Ovary (tissue), 9 donors: ENCODE results near the gene ARHGEF4. TPM values are rescaled to one million over a fixed set of nuclear protein-coding genes. Genes with fewer than 3 reads are reported as not detected.
"Not testable (repeated sequence)": the region's sequence is repeated elsewhere in the genome, so short reads cannot be mapped to it uniquely, and the experiment has no call there.

ENCODE experiments used
- DNase-seq, 5 donors: peaks; one replicate each; pipeline ENCODE4 v3.0.0-alpha.2; 2019 to 2020
- H3K27ac ChIP-seq, 2 donors: fragments of 200-600 bp; one replicate each; pipeline versions ENCODE4 v1.5.1 to v1.8.0; 2019 to 2022
- H3K27me3 ChIP-seq: fragments of 200-600 bp; one replicate; pipeline ENCODE4 v1.8.0; 2022
- H3K36me3 ChIP-seq: fragments of 200-600 bp; sonication (generic); one replicate; pipeline ENCODE4 v1.5.1; 2019
- H3K4me1 ChIP-seq: one replicate; pipeline ENCODE4 v1.8.1; 2013; ENCODE audit warnings: mild to moderate bottlenecking, moderate library complexity; ENCODE audit not compliant: insufficient read depth
- H3K4me3 ChIP-seq: fragments of 200-600 bp; sonication (generic); one replicate; pipeline ENCODE4 v1.5.1; 2017
- H3K9me3 ChIP-seq, 2 donors: fragments of 200-600 bp in 1 of 2; sonication (generic) in 1 of 2; one replicate each; pipeline versions ENCODE4 v1.5.1 to v1.8.1; 2013 to 2019; ENCODE audit warnings: mild to moderate bottlenecking in 1 of 2, moderate library complexity in 1 of 2
- CTCF ChIP-seq, 3 donors: fragments of 450-650 bp in 2 of 3; fragments of 200-600 bp in 1 of 3; IDR thresholded peaks; one replicate each; pipeline versions ENCODE4 v1.5.1 to v1.8.0; 2016 to 2022; ENCODE audit warnings: antibody characterized with exemption in 3 of 3, mild to moderate bottlenecking in 1 of 3
- EP300 ChIP-seq: sonication (generic); formaldehyde crosslinking; IDR thresholded peaks from one replicate; pipeline ENCODE4 v1.6.1; 2017; ENCODE audit warnings: antibody characterized with exemption
- POLR2A ChIP-seq: fragments of 450-650 bp; IDR thresholded peaks from one replicate; pipeline ENCODE4 v1.6.1; 2017; ENCODE audit warnings: antibody characterized with exemption, mild to moderate bottlenecking, moderate library complexity
- WGBS, 3 donors: extraction: QIAGEN DNeasy Blood & Tissue Kit in 1 of 3; methylation state at CpG; one replicate each; pipeline versions ENCODE4 v1.1.5 to v1.1.7; 2013 to 2017; 5-methylcytosine and 5-hydroxymethylcytosine counted together
- intact Hi-C, 4 donors: fragments of 100-400 bp; cut with DNase I; formaldehyde crosslinking; loops; one replicate each; pipeline versions ENCODE4 v1.11.0 to v1.15.1; 2022 to 2023
- polyA plus RNA-seq, 2 donors: library from polyadenylated mRNA; stranded (reverse); fragments of 200-250 nt in 1 of 2; fragments of 350-450 nt in 1 of 2; fragmentation: Illumina TruSeq in 1 of 2; extraction: RNeasy Lipid Tissue Mini Kit (QIAGEN cat#74804) in 1 of 2; gene quantifications; one replicate each; pipeline ENCODE4 v1.2.3, GENCODE V29; 2013 to 2014
- total RNA-seq, 7 donors: library from RNA; depleted of rRNA in 2 of 7; stranded (reverse); fragments of >200 nt in 2 of 7; fragmentation: NEBNext Ultra II Directional in 3 of 7; extraction: Animal tissue kit (Norgen Biotek cat#: 25700) in 3 of 7; gene quantifications; one replicate each; pipeline versions ENCODE4 v1.1.0 to v1.2.4, GENCODE V29; 2016 to 2023
- donor health status: DM: no; HTN: no; CAD: no; lungs with moderate emphysema.
- donor health status: DM: no; HTN: no; CAD: no.
- donor health status: Bipolar disorder and iron deficiency.
- donor health status: DM: yes; HTN: yes; CAD: no.
- donor health status: DM: no; HTN: no; CAD: no.
- donor health status: DM: yes; HTN: yes; CAD: no.

The ARHGEF4 gene
- total and polyA plus RNA-seq, 9 donors, result 8.6 to 27.4 (median 18.0) TPM

GRCh38 chr2:130898553-130898952 lies 61.8 kb downstream of the ARHGEF4 start:
- Histone ChIP-seq H3K27ac (no peak overlapping the region), H3K4me1 (no peaks in the 10 kb centered on the region), H3K4me3 (no peak overlapping the region), H3K9me3 (no peaks in the 10 kb centered on the region), H3K27me3 (no peaks in the 10 kb centered on the region), H3K36me3 (no peaks in the 10 kb centered on the region)
- intact Hi-C loops, result no loop called here
- WGBS, 3 donors, result 61 to 68% (median 66%) methylated on average over 4 of the region's 4 CpGs
- DNase-seq, result no peak
- TF ChIP-seq POLR2A (no peak), EP300 (no peak), CTCF (IDR thresholded peaks at IDR 0.05) (no peak)

- DNase-seq, result no peak
- Histone ChIP-seq H3K27ac (no peak overlapping the region), H3K4me1 (no peaks in the 10 kb centered on the region), H3K4me3 (no peak overlapping the region), H3K36me3 (no peaks in the 10 kb centered on the region), H3K27me3 (no peaks in the 10 kb centered on the region), H3K9me3 (no peaks in the 10 kb centered on the region)
- WGBS, 3 donors, result 76 to 80% (median 78%) methylated on average over 5 of the region's 5 CpGs
- intact Hi-C loops, result no loop called here
- TF ChIP-seq EP300 (no peak), CTCF (IDR thresholded peaks at IDR 0.05) (no peak), POLR2A (no peak)
Measured at GRCh38 chr2:130899306-130899705, 62.6 kb downstream of the ARHGEF4 start.

- H3K4me3 ChIP-seq, result no peak overlapping the region
- H3K4me1 ChIP-seq, result no peaks in the 10 kb centered on the region
- no peak for DNase-seq
- intact Hi-C loops, result no loop called here
- no peak overlapping the region for H3K27ac ChIP-seq
- H3K9me3 ChIP-seq, result no peaks in the 10 kb centered on the region
- TF ChIP-seq CTCF (IDR thresholded peaks at IDR 0.05), result no peak
- TF ChIP-seq POLR2A, result no peak
- no peak for TF ChIP-seq EP300
- no peaks in the 10 kb centered on the region for H3K36me3 ChIP-seq
- H3K27me3 ChIP-seq, result no peaks in the 10 kb centered on the region
- 70 to 91% (median 71%) methylated on average over 3 of the region's 3 CpGs for WGBS, 3 donors
Measured at GRCh38 chr2:130901061-130901460, 64.3 kb downstream of the ARHGEF4 start.

GRCh38 chr2:130901626-130902025 lies 64.9 kb downstream of the ARHGEF4 start:
- H3K4me3 ChIP-seq, H3K36me3 ChIP-seq, H3K4me1 ChIP-seq, H3K27ac ChIP-seq, H3K27me3 ChIP-seq, H3K9me3 ChIP-seq, DNase-seq, intact Hi-C loops: not testable (repeated sequence)
- WGBS, 3 donors, result 88 to 90% (median 89%) methylated on average over 9 of the region's 9 CpGs

- no peaks in the 10 kb centered on the region for H3K27me3 ChIP-seq
- no peak overlapping the region for H3K27ac ChIP-seq
- intact Hi-C loops, result no loop called here
- no peak for TF ChIP-seq POLR2A
- TF ChIP-seq CTCF (IDR thresholded peaks at IDR 0.05), result no peak
- TF ChIP-seq EP300, result no peak
- no peaks in the 10 kb centered on the region for H3K4me1 ChIP-seq
- H3K4me3 ChIP-seq, result no peak overlapping the region
- H3K36me3 ChIP-seq, result no peaks in the 10 kb centered on the region
- H3K9me3 ChIP-seq, result no peaks in the 10 kb centered on the region
- 89 to 92% (median 90%) methylated on average over 5 of the region's 5 CpGs for WGBS, 3 donors
- DNase-seq, result no peak
Measured at GRCh38 chr2:130908832-130909231, 72.1 kb downstream of the ARHGEF4 start.
